Measurements from ENCODE around the gene ERGIC1.

GRCh38 chr5:172785429-172786088 lies 48.5 kb upstream of the ERGIC1 start:
- TF ChIP-seq CTCF (conservative IDR thresholded peaks at IDR 0.05; ENCODE audit: low read length), result no peak
- no peak for TF ChIP-seq EZH2phosphoT487 (IDR thresholded peaks at IDR 0.05; ENCODE audit: borderline replicate concordance)
